ENCODE data around the gene IL1RAPL1. TPM values are rescaled to one million over a fixed set of nuclear protein-coding genes. Genes with fewer than 3 reads are reported as not detected.

Gene IL1RAPL1
- total RNA-seq, 4 donors from 2014 or later, result 0.42 to 0.99 (median 0.46) TPM

DNA sequence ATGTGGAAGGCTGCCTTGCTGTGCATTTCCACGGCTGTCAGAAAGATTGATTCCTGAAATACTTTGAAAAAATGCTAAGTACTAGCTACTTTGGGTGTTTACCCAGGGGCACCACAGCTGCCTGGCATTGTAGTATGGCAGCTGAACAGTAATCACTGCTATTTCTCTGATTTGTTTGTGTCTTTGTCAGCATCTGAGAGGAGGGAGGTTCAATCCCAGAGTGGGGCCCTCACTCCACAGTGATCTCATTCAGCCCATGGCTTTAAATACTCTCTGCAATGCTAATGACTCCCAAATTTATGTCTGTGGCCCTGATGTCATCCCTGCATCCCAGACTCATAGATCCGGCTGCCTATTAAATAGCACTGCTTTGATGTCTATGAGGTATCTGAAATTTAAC lies 1052.9 kb downstream of the IL1RAPL1 start:
- WGBS, result 90% methylated on average over 2 of the region's 2 CpGs
- intact Hi-C loops (cut with DNase I), result no loop called here
- Histone ChIP-seq H3K4me3 (no peak overlapping the region), H3K4me1 (no peaks in the 10 kb centered on the region), H3K36me3 (no peaks in the 10 kb centered on the region), H3K9me3 (no peaks in the 10 kb centered on the region), H3K27me3 (no peaks in the 10 kb centered on the region), H3K27ac (replicated peaks in 1 of 4) (no peak overlapping the region)
- TF ChIP-seq EP300 (IDR thresholded peaks at IDR 0.05) (no peak), POLR2AphosphoS5 (IDR thresholded peaks at IDR 0.05) (no peak), POLR2A (IDR thresholded peaks at IDR 0.05; ENCODE audit: low read depth) (no peak)
- TF ChIP-seq, protein P1, sequence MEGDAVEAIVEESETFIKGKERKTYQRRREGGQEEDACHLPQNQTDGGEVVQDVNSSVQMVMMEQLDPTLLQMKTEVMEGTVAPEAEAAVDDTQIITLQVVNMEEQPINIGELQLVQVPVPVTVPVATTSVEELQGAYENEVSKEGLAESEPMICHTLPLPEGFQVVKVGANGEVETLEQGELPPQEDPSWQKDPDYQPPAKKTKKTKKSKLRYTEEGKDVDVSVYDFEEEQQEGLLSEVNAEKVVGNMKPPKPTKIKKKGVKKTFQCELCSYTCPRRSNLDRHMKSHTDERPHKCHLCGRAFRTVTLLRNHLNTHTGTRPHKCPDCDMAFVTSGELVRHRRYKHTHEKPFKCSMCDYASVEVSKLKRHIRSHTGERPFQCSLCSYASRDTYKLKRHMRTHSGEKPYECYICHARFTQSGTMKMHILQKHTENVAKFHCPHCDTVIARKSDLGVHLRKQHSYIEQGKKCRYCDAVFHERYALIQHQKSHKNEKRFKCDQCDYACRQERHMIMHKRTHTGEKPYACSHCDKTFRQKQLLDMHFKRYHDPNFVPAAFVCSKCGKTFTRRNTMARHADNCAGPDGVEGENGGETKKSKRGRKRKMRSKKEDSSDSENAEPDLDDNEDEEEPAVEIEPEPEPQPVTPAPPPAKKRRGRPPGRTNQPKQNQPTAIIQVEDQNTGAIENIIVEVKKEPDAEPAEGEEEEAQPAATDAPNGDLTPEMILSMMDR (IDR thresholded peaks at IDR 0.05), result no peak
- DNase-seq (ENCODE audit: extremely low spot score), result no peak

DNA sequence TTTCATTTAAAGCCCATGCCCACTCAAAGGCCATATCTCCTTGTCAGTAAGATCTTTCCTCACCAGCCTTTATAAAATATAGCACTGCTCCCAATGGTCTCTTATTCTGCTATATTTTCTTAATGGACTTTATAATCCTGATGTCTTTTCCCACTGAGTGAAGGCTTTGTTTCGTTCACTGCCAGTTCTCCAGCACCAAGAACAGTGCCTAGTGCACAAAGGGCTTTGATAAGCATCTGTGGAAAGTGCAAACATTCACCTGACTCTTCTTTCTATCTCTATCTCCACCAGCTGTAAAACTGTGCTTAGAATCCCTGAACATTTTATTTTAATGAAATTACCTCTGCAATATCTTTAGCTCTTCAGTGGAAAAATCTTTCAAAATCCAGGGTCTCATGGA lies 1054.2 kb downstream of the IL1RAPL1 start:
- TF ChIP-seq POLR2A (IDR thresholded peaks at IDR 0.05; ENCODE audit: low read depth), result no peak
- TF ChIP-seq, protein P1 (IDR thresholded peaks at IDR 0.05), result no peak
- no peak for TF ChIP-seq POLR2AphosphoS5 (IDR thresholded peaks at IDR 0.05)
- no peak for TF ChIP-seq EP300 (IDR thresholded peaks at IDR 0.05)
- Histone ChIP-seq H3K27me3 (no peaks in the 10 kb centered on the region), H3K9me3 (no peaks in the 10 kb centered on the region), H3K27ac (replicated peaks in 1 of 4) (no peak overlapping the region), H3K4me1 (no peaks in the 10 kb centered on the region), H3K36me3 (no peaks in the 10 kb centered on the region), H3K4me3 (no peak overlapping the region)
- intact Hi-C loops (cut with DNase I), result no loop called here
- 39% methylated on average over 1 of the region's 1 CpG for WGBS
- DNase-seq (ENCODE audit: extremely low spot score), result no peak

DNA sequence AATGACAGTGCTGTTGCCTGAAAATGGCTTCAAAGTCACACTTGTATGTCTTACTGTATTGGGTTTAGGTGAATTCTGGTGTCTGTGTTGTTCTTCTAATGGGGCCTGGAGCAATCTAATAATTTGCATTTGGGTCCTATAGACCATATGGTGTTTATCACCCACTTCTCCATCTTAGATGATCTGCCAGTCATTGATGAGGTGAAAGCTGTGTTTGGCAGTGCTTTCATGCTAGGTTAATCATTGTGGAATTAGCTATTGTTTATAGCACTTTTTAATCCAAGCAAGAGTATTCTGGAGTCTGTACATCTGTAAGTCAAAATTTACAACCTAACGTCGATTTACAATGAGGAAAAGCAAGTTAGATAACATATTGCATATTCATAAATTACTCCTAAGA lies 1055.9 kb downstream of the IL1RAPL1 start:
- TF ChIP-seq, protein P1 (IDR thresholded peaks at IDR 0.05), result no peak
- TF ChIP-seq POLR2AphosphoS5 (IDR thresholded peaks at IDR 0.05) (no peak), EP300 (IDR thresholded peaks at IDR 0.05) (no peak), POLR2A (IDR thresholded peaks at IDR 0.05; ENCODE audit: low read depth) (no peak)
- Histone ChIP-seq H3K27me3 (no peaks in the 10 kb centered on the region), H3K4me1 (no peaks in the 10 kb centered on the region), H3K36me3 (no peaks in the 10 kb centered on the region), H3K27ac (replicated peaks in 1 of 4) (no peak overlapping the region), H3K4me3 (no peak overlapping the region), H3K9me3 (no peaks in the 10 kb centered on the region)
- no peak for DNase-seq (ENCODE audit: extremely low spot score)
- 80% methylated on average over 2 of the region's 2 CpGs for WGBS
- intact Hi-C loops (cut with DNase I), result no loop called here

DNA sequence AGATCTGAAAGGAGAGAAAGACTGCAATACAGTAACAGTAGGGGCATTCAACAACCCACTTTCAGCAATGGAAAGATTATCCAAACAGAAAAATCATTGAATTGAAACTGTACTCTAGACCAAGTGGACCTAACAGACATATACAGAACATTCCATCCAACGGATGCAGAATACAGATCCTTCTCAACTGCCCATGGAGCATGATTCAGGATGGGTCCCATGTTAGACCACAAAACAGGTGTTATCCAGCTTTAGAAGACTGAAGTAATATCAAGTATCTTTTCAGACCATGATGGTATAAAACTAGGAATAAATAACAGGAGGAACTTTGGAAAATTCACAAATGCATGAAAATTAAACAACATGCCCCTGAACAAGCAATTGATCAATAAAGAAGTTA lies 1060.9 kb downstream of the IL1RAPL1 start:
- DNase-seq (ENCODE audit: extremely low spot score), result no peak
- Histone ChIP-seq H3K9me3 (no peaks in the 10 kb centered on the region), H3K4me1 (peaks cover 0 to 4% (median 0%) of the 10 kb centered on the region in 4 donors), H3K27me3 (no peaks in the 10 kb centered on the region), H3K4me3 (no peak overlapping the region), H3K27ac (replicated peaks in 1 of 4) (no peak overlapping the region), H3K36me3 (no peaks in the 10 kb centered on the region)
- TF ChIP-seq POLR2AphosphoS5 (IDR thresholded peaks at IDR 0.05) (no peak), POLR2A (IDR thresholded peaks at IDR 0.05; ENCODE audit: low read depth) (no peak), EP300 (IDR thresholded peaks at IDR 0.05) (no peak)
- TF ChIP-seq, protein P1 (IDR thresholded peaks at IDR 0.05), result no peak
- 73% methylated on average over 1 of the region's 1 CpG for WGBS
- intact Hi-C loops (cut with DNase I), result no loop called here

DNA sequence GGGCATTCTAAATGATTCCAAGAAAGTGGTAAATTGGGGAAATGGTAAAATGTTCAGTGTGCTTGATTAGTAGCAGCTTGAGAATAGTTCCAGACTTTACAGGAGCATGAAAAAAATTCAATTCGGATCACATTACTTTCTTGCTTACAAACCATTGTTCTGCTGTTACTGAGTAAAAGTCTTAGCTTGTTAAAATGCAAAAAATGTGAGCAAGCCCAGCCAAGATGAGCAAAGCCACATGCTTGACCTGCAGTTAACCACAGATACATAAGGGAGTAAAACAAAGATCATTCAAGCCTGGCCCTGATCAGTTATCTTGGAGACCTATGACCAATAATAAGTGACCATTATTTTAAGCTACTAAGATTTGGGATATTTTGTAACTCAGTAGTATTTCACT lies 1065.2 kb downstream of the IL1RAPL1 start:
- Histone ChIP-seq H3K4me3 (no peak overlapping the region), H3K27me3 (no peaks in the 10 kb centered on the region), H3K27ac (replicated peaks in 1 of 4) (no peak overlapping the region), H3K4me1 (peaks cover 0 to 4% (median 0%) of the 10 kb centered on the region in 4 donors), H3K9me3 (no peaks in the 10 kb centered on the region), H3K36me3 (no peaks in the 10 kb centered on the region)
- no peak for DNase-seq (ENCODE audit: extremely low spot score)
- WGBS, result 10% methylated on average over 1 of the region's 1 CpG
- TF ChIP-seq POLR2AphosphoS5 (IDR thresholded peaks at IDR 0.05) (no peak), EP300 (IDR thresholded peaks at IDR 0.05) (no peak), POLR2A (IDR thresholded peaks at IDR 0.05; ENCODE audit: low read depth) (no peak)
- TF ChIP-seq, protein P1 (IDR thresholded peaks at IDR 0.05), result no peak
- intact Hi-C loops (cut with DNase I), result no loop called here

Data from esophagus muscularis mucosa (tissue), 4 donors.